Body of pancreas (tissue), 4 donors: ENCODE results near the gene TSPAN14. TPM values are rescaled to one million over a fixed set of nuclear protein-coding genes. Genes with fewer than 3 reads are reported as not detected.

Experiments
- ATAC-seq: fragments of 150-250 bp; one replicate; pipeline ENCODE4 v1.9.1; 2016
- DNase-seq, 4 donors: peaks; one replicate each; pipeline ENCODE4 v3.0.0-alpha.2; 2019
- H3K27ac ChIP-seq, 4 donors: fragments of 200-600 bp; sonication (generic); 1 replicate in 3 of 4; 2 replicates in 1 of 4; pipeline versions ENCODE4 v1.5.1 to v1.6.1; 2016 to 2019; ENCODE audit warnings: mild to moderate bottlenecking in 1 of 4, mixed read lengths in 1 of 4, moderate library complexity in 1 of 4
- H3K27me3 ChIP-seq, 2 donors: fragments of 200-600 bp; sonication (generic); one replicate each; pipeline ENCODE4 v1.6.0; 2016; ENCODE audit warnings: mild to moderate bottlenecking in 1 of 2
- H3K36me3 ChIP-seq, 2 donors: fragments of 200-600 bp; sonication (generic); replicated peaks in 1 of 2; 2 replicates each; pipeline ENCODE4 v1.5.1; 2016; ENCODE audit warnings: low read depth in 2 of 2; ENCODE audit not compliant: insufficient read depth in 1 of 2
- H3K4me1 ChIP-seq: fragments of 200-600 bp; sonication (generic); one replicate; pipeline ENCODE4 v1.6.0; 2016
- H3K4me3 ChIP-seq, 2 donors: fragments of 200-600 bp; sonication (generic); 1 replicate in 1 of 2; 2 replicates in 1 of 2; pipeline ENCODE4 v1.5.1; 2016 to 2019
- H3K9me3 ChIP-seq, 3 donors: fragments of 200-600 bp; sonication (generic); 1 replicate in 2 of 3; 2 replicates in 1 of 3; pipeline ENCODE4 v1.5.1; 2016
- CTCF ChIP-seq, 7 experiments: fragments of 450-650 bp in 4 of 7; fragments of 200-600 bp in 3 of 7; sonication (generic) in 3 of 7; IDR thresholded peaks; one replicate each; pipeline ENCODE4 v1.5.1; 2016 to 2019; ENCODE audit warnings: antibody characterized with exemption in 7 of 7
- POLR2A ChIP-seq, 3 donors: fragments of 450-650 bp; IDR thresholded peaks; one replicate each; pipeline ENCODE4 v1.6.1; 2016; ENCODE audit warnings: antibody characterized with exemption in 3 of 3, mild to moderate bottlenecking in 2 of 3
- WGBS, 2 donors: methylation state at CpG; one replicate each; pipeline ENCODE4 v1.1.5; 2017; 5-methylcytosine and 5-hydroxymethylcytosine counted together
- intact Hi-C: fragments of 100-400 bp; cut with DNase I; formaldehyde crosslinking; loops from one replicate; pipeline ENCODE4 v1.15.1; 2023
- total RNA-seq, 2 donors: library from RNA; depleted of rRNA; stranded (reverse); fragments of >200 nt; gene quantifications; one replicate each; pipeline ENCODE4 v1.1.0, GENCODE V29; 2016

TSPAN14 gene
- total RNA-seq, 2 donors from 2014 or later: 22.3 to 63.0 TPM

DNA sequence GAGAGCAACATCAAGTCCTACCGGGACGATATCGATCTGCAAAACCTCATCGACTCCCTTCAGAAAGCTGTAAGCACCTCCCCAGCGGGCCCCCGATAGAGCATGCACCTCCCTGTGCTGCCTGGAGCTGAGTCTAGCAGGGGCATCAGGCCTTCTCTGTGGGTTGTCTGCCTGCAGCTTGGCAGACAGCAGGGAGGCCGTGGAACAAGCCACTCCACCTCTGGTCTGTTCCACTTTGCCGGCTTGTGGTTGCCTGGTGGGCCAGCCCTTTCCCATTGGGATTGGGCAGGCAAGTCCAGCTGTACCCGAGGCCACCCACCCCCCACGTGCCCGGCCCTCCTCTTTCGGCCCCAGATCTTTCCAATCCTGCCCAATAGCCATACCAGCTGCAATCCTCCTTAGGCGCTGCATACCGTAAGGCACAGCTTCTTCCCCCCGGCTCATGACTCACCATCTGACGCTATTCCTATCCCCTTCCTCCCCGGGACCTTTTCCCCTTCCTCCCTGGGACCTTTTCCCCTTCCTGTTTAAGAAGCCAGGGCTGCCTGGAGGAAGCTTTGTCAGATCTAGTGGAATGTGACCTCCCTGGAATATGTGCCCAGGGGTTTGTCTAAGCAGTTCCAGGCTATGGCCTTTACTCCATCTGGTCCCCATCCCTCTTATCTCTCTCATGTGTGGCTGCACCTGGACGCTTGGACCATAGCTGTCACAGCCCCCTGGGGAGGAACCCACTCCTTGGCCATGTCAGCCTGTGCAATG lies 55.5 kb downstream of the TSPAN14 start:
- ATAC-seq: peak; percentile 33
- peak in 2 of 4 donors; percentile 5 to 11 for DNase-seq

GRCh38 chr10:80512031-80512526 lies 58.0 kb downstream of the TSPAN14 start:
- H3K36me3 ChIP-seq: peaks cover 0 to 32% of the 10 kb centered on the region in 2 donors
- intact Hi-C loops: no loop called here
- ATAC-seq: no peak

More for the DNA sequence above, 55.5 kb downstream of the TSPAN14 start:
- intact Hi-C loops: no loop called here
- H3K27ac ChIP-seq: peak overlapping the region in 1 of 4 donors; percentile 32
- 81 to 83% methylated on average over 14 to 17 of the region's 18 CpGs for WGBS, 2 donors
- H3K36me3 ChIP-seq: peaks cover 0 to 23% of the 10 kb centered on the region in 2 donors
- TF ChIP-seq CTCF (IDR thresholded peaks at IDR 0.05): no peak
- no peak for TF ChIP-seq POLR2A (IDR thresholded peaks at IDR 0.05)
- H3K4me3 ChIP-seq: no peak overlapping the region
- no peaks in the 10 kb centered on the region for H3K27me3 ChIP-seq
- peaks cover 17% of the 10 kb centered on the region for H3K4me1 ChIP-seq
- no peaks in the 10 kb centered on the region for H3K9me3 ChIP-seq

GRCh38 chr10:80513106-80513505 lies 59.0 kb downstream of the TSPAN14 start:
- no peaks in the 10 kb centered on the region for H3K27me3 ChIP-seq
- 92 to 94% methylated on average over 6 of the region's 6 CpGs for WGBS, 2 donors
- no peaks in the 10 kb centered on the region for H3K4me1 ChIP-seq

More at GRCh38 chr10:80512031-80512526, 58.0 kb downstream of the TSPAN14 start:
- no peak for TF ChIP-seq POLR2A (IDR thresholded peaks at IDR 0.05)
- TF ChIP-seq CTCF (IDR thresholded peaks at IDR 0.05): no peak
- Histone ChIP-seq H3K9me3 (no peaks in the 10 kb centered on the region), H3K27ac (no peak overlapping the region), H3K4me1 (no peaks in the 10 kb centered on the region), H3K27me3 (no peaks in the 10 kb centered on the region), H3K4me3 (no peak overlapping the region)
- WGBS, 2 donors: 78 to 82% methylated on average over 9 to 10 of the region's 10 CpGs
- peak in 1 of 4 donors; percentile 18 for DNase-seq

DNA sequence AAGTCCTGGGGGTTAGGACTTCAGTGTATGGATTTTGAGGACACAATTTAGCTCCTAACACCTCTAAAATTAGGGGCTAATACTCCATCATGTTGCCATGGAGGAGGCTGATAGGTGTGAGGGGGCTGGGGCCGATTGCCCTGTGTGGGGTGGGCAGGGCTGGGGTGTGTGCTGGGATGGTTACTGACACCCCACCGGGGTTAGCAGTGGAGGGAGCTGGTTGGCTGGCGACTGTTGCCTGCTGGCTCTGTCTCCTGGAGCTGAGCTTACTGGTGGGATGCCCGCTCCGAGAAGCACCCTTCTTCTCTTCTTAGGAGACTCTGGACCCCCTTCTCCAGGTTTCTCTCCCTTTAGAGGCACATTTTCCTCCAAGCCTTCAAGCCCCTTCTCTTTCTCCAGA lies 61.4 kb downstream of the TSPAN14 start:
- Histone ChIP-seq H3K9me3 (no peaks in the 10 kb centered on the region), H3K4me3 (no peak overlapping the region), H3K27ac (no peak overlapping the region), H3K36me3 (peaks cover 0 to 46% of the 10 kb centered on the region in 2 donors), H3K4me1 (no peaks in the 10 kb centered on the region), H3K27me3 (no peaks in the 10 kb centered on the region)
- no peak for TF ChIP-seq POLR2A (IDR thresholded peaks at IDR 0.05)
- TF ChIP-seq CTCF (IDR thresholded peaks at IDR 0.05): no peak
- WGBS, 2 donors: 69 to 82% methylated on average over 4 to 5 of the region's 5 CpGs
- intact Hi-C loops: no loop called here
- DNase-seq (peak in 1 of 4 donors; percentile 7), ATAC-seq (no peak)

More at GRCh38 chr10:80513106-80513505, 59.0 kb downstream of the TSPAN14 start:
- ATAC-seq (no peak), DNase-seq (peak in 1 of 4 donors; percentile 8)
- Histone ChIP-seq H3K36me3 (peaks cover 0 to 38% of the 10 kb centered on the region in 2 donors), H3K9me3 (no peaks in the 10 kb centered on the region), H3K4me3 (no peak overlapping the region), H3K27ac (no peak overlapping the region)
- intact Hi-C loops: no loop called here
- TF ChIP-seq POLR2A (IDR thresholded peaks at IDR 0.05): no peak
- TF ChIP-seq CTCF (IDR thresholded peaks at IDR 0.05): no peak
